Right atrium auricular region (tissue), 2 donors: ENCODE results near the gene APMAP. TPM values are rescaled to one million over a fixed set of nuclear protein-coding genes. Genes with fewer than 3 reads are reported as not detected.

Experiments used
- DNase-seq: peaks from one replicate; pipeline ENCODE4 v3.0.0-alpha.2; 2019; ENCODE audit warnings: low spot score
- H3K27ac ChIP-seq, 2 donors: fragments of 200-600 bp; sonication (generic); 1 replicate in 1 of 2; 2 replicates in 1 of 2; pipeline ENCODE4 v1.5.1; 2016 to 2019
- H3K27me3 ChIP-seq, 2 donors: fragments of 200-600 bp; sonication (generic); one replicate each; pipeline versions ENCODE4 v1.5.1 to v1.6.0; 2017 to 2019
- H3K36me3 ChIP-seq: fragments of 200-600 bp; sonication (generic); one replicate; pipeline ENCODE4 v1.5.1; 2016
- H3K4me1 ChIP-seq, 2 donors: fragments of 200-600 bp; sonication (generic); one replicate each; pipeline versions ENCODE4 v1.5.1 to v1.6.0; 2017 to 2019
- H3K4me3 ChIP-seq, 2 donors: fragments of 200-600 bp; sonication (generic); 1 replicate in 1 of 2; 2 replicates in 1 of 2; pipeline ENCODE4 v1.5.1; 2017 to 2019; ENCODE audit warnings: mild to moderate bottlenecking in 1 of 2, moderate library complexity in 1 of 2
- H3K9me3 ChIP-seq, 2 donors: fragments of 200-600 bp; sonication (generic); one replicate each; pipeline ENCODE4 v1.5.1; 2019
- CTCF ChIP-seq, 2 donors: fragments of 200-600 bp; sonication (generic); IDR thresholded peaks; one replicate each; pipeline ENCODE4 v1.5.1; 2019; ENCODE audit warnings: antibody characterized with exemption in 2 of 2
- total RNA-seq, 2 donors: library from RNA; depleted of rRNA; stranded (reverse); fragments of >200 nt; gene quantifications; one replicate each; pipeline ENCODE4 v1.1.0, GENCODE V29; 2016

The APMAP gene
- total RNA-seq, 2 donors from 2014 or later, result 30.3 to 30.5 TPM

- Histone ChIP-seq H3K27ac (no peak overlapping the region), H3K27me3 (no peaks in the 10 kb centered on the region), H3K4me1 (peaks cover 0 to 20% of the 10 kb centered on the region in 2 donors), H3K4me3 (no peak overlapping the region), H3K36me3 (peaks cover 18% of the 10 kb centered on the region), H3K9me3 (no peaks in the 10 kb centered on the region)
- no peak for TF ChIP-seq CTCF (IDR thresholded peaks at IDR 0.05)
- peak; percentile 67 for DNase-seq
Measured at GRCh38 chr20:24981790-24982189, 10.8 kb downstream of the APMAP start.

GRCh38 chr20:24981282-24981681 lies 11.3 kb downstream of the APMAP start:
- no peak overlapping the region for H3K4me3 ChIP-seq
- no peak for TF ChIP-seq CTCF (IDR thresholded peaks at IDR 0.05)
- no peaks in the 10 kb centered on the region for H3K9me3 ChIP-seq
- H3K4me1 ChIP-seq, result peaks cover 0 to 20% of the 10 kb centered on the region in 2 donors
- H3K36me3 ChIP-seq, result peaks cover 20% of the 10 kb centered on the region
- H3K27ac ChIP-seq, result no peak overlapping the region
- peak; percentile 11 for DNase-seq
- no peaks in the 10 kb centered on the region for H3K27me3 ChIP-seq

DNA sequence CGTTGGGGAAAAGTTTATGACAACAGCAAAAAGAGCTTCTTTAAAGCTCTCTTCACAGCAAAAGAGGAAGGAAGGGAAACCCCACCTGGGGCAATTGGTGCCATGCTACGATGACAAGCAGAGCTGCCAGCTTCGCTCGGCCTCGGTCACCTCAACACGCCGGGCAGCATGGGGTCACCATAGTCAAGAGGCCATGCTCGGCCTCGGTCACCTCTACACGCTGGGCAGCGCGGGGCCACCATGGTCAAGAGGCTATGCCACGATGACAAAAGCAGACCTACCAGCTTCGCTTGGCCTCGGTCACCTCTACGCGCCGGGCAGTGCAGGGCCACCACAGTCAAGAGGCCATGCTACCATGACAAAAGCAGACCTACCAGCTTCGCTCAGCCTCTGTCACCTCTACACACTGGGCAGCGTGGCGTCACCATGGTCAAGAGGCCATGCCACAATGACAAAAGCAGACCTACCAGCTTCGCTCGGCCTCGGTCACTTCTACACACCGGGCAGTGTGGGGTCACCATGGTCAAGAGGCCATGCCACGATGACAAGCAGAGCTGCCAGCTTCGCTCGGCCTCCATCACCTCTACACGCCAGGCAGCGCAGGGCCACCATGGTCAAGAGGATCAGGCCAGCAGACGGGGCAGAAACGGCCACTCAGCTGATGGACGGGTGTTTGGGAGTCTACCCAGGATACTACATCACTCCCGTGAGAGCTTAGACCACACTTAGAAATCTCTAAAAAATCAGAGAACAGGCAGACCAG lies 12.1 kb downstream of the APMAP start:
- Histone ChIP-seq H3K9me3 (peaks cover 0 to 1% of the 10 kb centered on the region in 2 donors), H3K27ac (no peak overlapping the region), H3K4me1 (peaks cover 0 to 14% of the 10 kb centered on the region in 2 donors), H3K27me3 (no peaks in the 10 kb centered on the region), H3K4me3 (no peak overlapping the region), H3K36me3 (peaks cover 20% of the 10 kb centered on the region)
- peak; percentile 55 for DNase-seq
- no peak for TF ChIP-seq CTCF (IDR thresholded peaks at IDR 0.05)

DNA sequence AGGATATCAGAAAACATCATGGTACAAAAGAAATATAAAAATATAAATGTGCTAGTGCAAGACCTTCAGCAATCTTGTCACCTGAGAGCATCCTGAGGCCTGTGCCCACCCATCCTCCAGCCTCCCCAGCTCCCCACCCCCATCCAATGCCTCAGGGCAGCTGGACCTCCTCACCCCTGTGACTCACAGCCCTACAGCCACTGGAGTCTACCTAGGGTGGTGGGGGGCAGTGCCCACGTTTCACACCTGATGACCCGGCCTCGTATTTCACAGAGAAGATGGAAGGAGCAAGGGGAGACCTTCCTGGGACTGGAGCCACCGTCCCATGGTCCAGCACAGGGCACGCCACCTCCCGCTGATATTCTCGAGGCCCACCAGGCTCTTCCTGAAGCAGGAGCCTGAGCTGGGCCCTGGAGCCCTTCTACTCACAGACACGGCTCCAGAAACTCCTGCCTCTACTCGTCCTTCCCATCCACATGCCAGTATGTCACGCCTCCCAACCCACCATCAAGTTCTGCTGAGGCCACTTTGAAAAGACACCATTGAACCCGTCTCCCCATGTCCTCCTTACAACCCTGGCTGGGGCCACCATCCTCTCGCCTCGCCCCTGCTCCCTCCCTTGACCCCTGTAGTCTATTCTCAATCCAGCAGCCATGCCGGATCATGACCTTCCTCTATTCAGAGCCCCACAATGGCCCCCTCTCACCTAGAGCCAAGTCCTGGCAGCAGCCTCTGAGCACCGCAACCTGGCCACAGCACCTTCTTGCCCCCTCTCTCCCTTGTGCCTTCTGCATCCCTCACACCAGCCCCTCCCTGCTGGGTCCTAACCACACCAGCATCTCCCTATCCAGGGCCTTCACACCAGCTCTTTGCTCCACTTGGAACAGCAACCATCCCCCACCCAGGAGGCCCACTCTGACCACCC lies 13.3 kb downstream of the APMAP start:
- peaks cover 0 to 6% of the 10 kb centered on the region in 2 donors for H3K9me3 ChIP-seq
- no peaks in the 10 kb centered on the region for H3K27me3 ChIP-seq
- H3K4me3 ChIP-seq, result no peak overlapping the region
- H3K36me3 ChIP-seq, result peaks cover 20% of the 10 kb centered on the region
- H3K27ac ChIP-seq, result no peak overlapping the region
- no peak for TF ChIP-seq CTCF (IDR thresholded peaks at IDR 0.05)
- H3K4me1 ChIP-seq, result peaks cover 0 to 8% of the 10 kb centered on the region in 2 donors
- peak; percentile 42 for DNase-seq

GRCh38 chr20:24978513-24978912 lies 14.0 kb downstream of the APMAP start:
- no peak overlapping the region for H3K27ac ChIP-seq
- peaks cover 0 to 7% of the 10 kb centered on the region in 2 donors for H3K4me1 ChIP-seq
- H3K4me3 ChIP-seq, result no peak overlapping the region
- TF ChIP-seq CTCF (IDR thresholded peaks at IDR 0.05), result no peak
- H3K9me3 ChIP-seq, result peaks cover 0 to 6% of the 10 kb centered on the region in 2 donors
- DNase-seq, result peak; percentile 26
- H3K36me3 ChIP-seq, result peaks cover 20% of the 10 kb centered on the region
- H3K27me3 ChIP-seq, result no peaks in the 10 kb centered on the region
